NCI-H2227 treated with DMSO at 0.1 percent for 48 hours (cell line): ENCODE measurements around the gene CAMK1D.
"Not testable (repeated sequence)": the region's sequence is repeated elsewhere in the genome, so short reads cannot be mapped to it uniquely, and the experiment has no call there.

Experiments used
- DNase-seq: peaks from one replicate; lab custom pipeline; 2025; lab: John Stamatoyannopoulos, UW

The CAMK1D gene

GRCh38 chr10:12430406-12430982, 81.1 kb downstream of the CAMK1D start:
- no peak for DNase-seq

- no peak for DNase-seq
Observed at GRCh38 chr10:12431151-12432101, 82.1 kb downstream of the CAMK1D start.

- no peak for DNase-seq
Observed at GRCh38 chr10:12432402-12433189, 83.2 kb downstream of the CAMK1D start.

- no peak for DNase-seq
Observed at GRCh38 chr10:12434277-12434676, 84.9 kb downstream of the CAMK1D start.

GRCh38 chr10:12434677-12435076, 85.3 kb downstream of the CAMK1D start:
- DNase-seq, result not testable (repeated sequence)

GRCh38 chr10:12435348-12435747, 86.0 kb downstream of the CAMK1D start:
- DNase-seq, result no peak

GRCh38 chr10:12438919-12439692, 89.8 kb downstream of the CAMK1D start:
- no peak for DNase-seq

GRCh38 chr10:12439767-12440166, 90.4 kb downstream of the CAMK1D start:
- DNase-seq, result not testable (repeated sequence)

GRCh38 chr10:12443026-12443425, 93.7 kb downstream of the CAMK1D start:
- no peak for DNase-seq

- DNase-seq, result no peak
Observed at GRCh38 chr10:12444981-12445700, 95.8 kb downstream of the CAMK1D start.

GRCh38 chr10:12445701-12446334, 96.5 kb downstream of the CAMK1D start:
- DNase-seq, result no peak

GRCh38 chr10:12448340-12448728, 99.0 kb downstream of the CAMK1D start:
- no peak for DNase-seq

- no peak for DNase-seq
Observed at GRCh38 chr10:12448729-12449391, 99.5 kb downstream of the CAMK1D start.

- DNase-seq, result no peak
Observed at GRCh38 chr10:12455318-12455717, 106.0 kb downstream of the CAMK1D start.

GRCh38 chr10:12455766-12456165, 106.4 kb downstream of the CAMK1D start:
- no peak for DNase-seq

GRCh38 chr10:12459340-12459739, 110.0 kb downstream of the CAMK1D start:
- no peak for DNase-seq

GRCh38 chr10:12459762-12460161, 110.4 kb downstream of the CAMK1D start:
- no peak for DNase-seq

GRCh38 chr10:12463459-12463838, 114.1 kb downstream of the CAMK1D start:
- no peak for DNase-seq

- no peak for DNase-seq
Observed at GRCh38 chr10:12465385-12466136, 116.2 kb downstream of the CAMK1D start.
